ENCODE data around the gene TMEM94.

- TF ChIP-seq CTCF (tag by site-specific recombination; IDR thresholded peaks at IDR 0.05), result peak; percentile 73
- TF ChIP-seq ZNF24 (tag by site-specific recombination; IDR thresholded peaks at IDR 0.05), result no peak
- no peak for TF ChIP-seq YY1 (tag by site-specific recombination; IDR thresholded peaks at IDR 0.05)
Measured at GRCh38 chr17:75504347-75505151, 48.1 kb downstream of the TMEM94 start.
